HG03354 (cell line): Measurements from ENCODE around the gene TXNRD1.

Source experiments
- ATAC-seq: cut with Tn5 transposase; IDR thresholded peaks from one replicate; pipeline ENCODE4 v1.9.1; 2021; ENCODE audit warnings: mild to moderate bottlenecking; ENCODE audit not compliant: unreplicated experiment, poor library complexity, severe bottlenecking

TXNRD1 gene

GRCh38 chr12:104295954-104296353, 80.4 kb downstream of the TXNRD1 start:
- ATAC-seq: no peak

- no peak for ATAC-seq
Observed at GRCh38 chr12:104296718-104297117, 81.1 kb downstream of the TXNRD1 start.

GRCh38 chr12:104297477-104298113, 82.0 kb downstream of the TXNRD1 start:
- ATAC-seq: no peak

DNA sequence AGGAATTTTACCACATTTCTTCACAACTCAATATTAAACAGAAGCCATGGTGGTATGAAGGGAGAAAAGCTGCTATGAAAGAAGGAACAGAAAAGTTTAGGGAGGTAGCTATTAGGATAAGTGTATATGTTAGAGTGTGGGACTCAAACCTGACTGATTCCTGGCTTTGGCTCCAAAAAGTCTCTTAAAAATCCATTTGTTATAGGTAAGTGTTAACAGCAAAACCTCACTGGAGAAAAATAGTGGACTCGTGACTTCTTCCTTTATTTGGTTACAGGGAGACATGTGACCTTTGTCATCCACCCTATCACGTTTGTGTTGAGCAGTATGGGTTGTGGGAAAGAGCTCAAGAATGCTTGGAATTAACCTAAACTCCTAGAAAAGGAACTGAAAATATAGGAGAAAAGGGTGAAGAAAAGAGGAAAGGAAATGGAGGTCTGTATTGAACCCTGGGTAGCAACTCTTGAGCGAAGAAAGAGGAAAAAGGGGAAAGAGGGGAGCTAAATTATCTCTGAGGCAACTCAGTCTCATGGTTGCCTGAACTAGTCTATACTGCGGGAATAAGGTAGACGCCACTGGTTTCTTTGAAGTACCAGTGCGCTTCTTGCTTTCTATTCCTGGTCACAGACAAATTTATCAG, 84.4 kb downstream of the TXNRD1 start:
- no peak for ATAC-seq

- peak; percentile 91 for ATAC-seq
Observed at GRCh38 chr12:104303538-104304151, 88.1 kb downstream of the TXNRD1 start, which contains the start of gene EID3. TSS of gene EID3 (plus strand) at chr12:104303739. CDS start at chr12:104303935, 196 bp downstream.

GRCh38 chr12:104304261-104305009, 88.9 kb downstream of the TXNRD1 start:
- no peak for ATAC-seq

- no peak for ATAC-seq
Observed at GRCh38 chr12:104305349-104305748, 89.8 kb downstream of the TXNRD1 start.

DNA sequence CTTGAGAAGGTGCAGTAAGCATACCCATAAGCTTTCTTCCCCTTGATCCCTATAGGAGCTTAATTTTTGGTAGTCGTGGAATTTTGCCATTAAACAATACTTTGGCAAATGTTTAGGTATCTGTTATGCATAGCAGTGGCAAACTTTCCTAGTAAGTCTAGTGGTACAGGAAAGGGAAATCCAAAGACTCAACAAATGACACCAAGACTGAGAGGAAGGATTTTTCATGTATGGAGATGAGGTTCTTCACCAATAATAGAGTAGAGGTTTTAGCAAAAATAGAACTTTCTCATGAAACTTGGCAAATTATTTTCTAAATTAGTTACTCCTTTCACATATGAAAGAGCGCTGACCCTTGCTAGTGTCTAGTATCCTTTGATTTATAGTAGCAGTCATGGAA, 90.8 kb downstream of the TXNRD1 start:
- ATAC-seq: no peak

GRCh38 chr12:104306943-104307654, 91.5 kb downstream of the TXNRD1 start:
- ATAC-seq: no peak

DNA sequence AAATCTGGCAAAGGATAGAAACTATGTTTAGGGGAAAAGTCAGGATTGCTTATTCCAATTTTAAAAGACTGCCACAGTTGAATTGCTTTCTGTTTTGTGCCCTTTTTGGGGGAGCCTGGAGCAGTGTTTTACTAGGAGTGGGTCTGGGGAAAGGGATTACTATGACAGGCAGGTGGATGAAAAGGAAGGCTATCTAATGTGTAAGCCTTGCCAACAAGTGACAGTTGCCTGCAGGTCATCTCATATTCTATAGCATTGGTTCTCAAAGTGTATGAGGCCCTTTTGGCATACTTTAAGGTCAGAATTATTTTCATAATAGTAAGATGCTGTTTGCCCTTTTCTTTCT, 92.0 kb downstream of the TXNRD1 start:
- no peak for ATAC-seq

DNA sequence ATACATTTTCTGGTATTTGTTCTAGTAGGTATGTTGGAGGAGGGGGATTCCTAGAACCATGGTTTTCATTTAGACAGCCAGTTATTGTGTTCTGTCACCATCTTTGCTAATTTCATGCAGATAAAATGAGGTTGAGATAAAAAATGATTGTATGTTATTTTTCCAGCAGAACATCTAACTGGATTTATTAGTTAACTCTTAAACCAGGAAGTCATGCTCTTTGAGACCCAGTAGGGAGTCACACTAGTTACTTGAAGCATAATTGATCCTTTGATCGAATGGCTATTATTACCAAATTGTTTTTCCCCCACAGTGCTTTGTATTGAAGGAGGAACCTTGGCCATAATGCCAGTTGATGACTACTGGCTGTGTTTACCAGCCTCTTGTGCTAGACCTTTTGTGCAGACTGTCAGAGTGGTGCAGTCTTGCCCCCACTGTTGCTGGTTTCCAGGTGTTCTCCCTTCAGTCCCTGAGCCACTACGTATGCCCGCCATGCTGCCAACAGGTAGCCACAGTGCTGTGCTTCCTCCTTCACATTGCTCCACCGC, 93.9 kb downstream of the TXNRD1 start:
- ATAC-seq: no peak

GRCh38 chr12:104310751-104311633, 95.4 kb downstream of the TXNRD1 start:
- no peak for ATAC-seq

- ATAC-seq: no peak
Observed at GRCh38 chr12:104312202-104312601, 96.6 kb downstream of the TXNRD1 start.

DNA sequence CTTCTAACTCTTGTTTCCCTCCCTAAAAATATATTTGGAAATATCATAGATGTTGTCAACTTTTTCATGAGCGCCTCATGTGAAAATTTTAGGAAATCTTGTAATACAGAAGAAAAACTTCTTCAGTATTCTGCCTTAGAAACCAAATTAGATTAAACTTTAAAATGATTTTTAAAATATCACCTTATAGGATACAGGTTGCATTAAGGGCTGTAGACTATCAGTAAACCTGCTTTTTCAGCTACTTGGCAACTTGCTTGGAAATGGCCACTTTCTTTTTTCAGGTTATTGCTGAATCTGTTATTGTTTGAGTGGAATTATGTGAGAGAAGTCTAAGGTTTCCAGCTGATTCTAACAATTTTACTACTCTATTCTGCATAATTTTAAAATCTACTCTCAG, 97.1 kb downstream of the TXNRD1 start:
- ATAC-seq: no peak

DNA sequence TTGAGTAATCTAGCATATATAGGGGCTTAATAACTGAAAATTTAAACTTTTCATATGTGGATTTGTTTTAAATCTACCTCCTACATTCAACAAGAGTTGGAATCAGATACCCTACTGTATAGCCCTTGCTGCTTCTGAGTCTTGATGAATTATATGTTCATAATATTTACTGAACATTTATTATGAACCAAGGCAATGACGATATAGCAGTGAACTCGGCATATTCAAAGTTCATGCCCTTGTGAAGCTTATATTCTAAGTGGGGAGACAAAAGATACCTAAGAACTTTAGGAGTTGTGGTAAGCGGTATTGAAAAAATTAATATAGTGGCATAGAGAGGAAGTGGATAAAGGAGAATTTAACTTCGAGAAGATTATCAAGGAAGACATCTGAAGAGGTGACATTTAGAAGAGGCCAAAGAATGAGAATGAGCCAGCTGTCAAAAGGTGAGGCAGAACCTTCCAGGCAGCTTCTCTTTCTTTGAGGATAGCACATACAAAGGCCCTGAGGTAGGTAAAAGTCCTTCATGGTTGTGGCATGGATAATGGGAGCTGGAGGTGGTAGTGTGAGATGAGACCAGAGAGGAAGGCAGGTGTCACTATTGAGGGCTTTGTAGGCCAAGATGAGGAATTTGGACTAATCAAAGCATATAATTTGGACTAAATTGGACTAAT, 98.1 kb downstream of the TXNRD1 start:
- no peak for ATAC-seq

DNA sequence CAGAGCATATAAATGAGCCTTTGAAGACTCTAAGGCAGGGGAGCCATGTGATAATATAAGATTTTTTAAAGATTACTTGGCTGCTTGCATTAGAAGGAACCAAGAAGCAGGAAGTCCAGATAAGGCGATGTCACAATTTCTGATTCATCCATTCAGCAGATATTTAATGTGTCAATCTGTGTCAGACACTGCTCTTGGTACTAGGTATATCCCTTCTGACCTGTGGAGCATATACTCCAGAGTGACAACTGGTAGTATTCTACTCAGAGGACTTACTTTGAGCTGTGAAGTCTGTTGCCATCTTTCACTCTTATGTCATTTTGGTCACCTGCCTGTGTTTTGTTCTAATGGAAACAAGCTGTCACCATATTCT, 98.6 kb downstream of the TXNRD1 start:
- ATAC-seq: no peak

DNA sequence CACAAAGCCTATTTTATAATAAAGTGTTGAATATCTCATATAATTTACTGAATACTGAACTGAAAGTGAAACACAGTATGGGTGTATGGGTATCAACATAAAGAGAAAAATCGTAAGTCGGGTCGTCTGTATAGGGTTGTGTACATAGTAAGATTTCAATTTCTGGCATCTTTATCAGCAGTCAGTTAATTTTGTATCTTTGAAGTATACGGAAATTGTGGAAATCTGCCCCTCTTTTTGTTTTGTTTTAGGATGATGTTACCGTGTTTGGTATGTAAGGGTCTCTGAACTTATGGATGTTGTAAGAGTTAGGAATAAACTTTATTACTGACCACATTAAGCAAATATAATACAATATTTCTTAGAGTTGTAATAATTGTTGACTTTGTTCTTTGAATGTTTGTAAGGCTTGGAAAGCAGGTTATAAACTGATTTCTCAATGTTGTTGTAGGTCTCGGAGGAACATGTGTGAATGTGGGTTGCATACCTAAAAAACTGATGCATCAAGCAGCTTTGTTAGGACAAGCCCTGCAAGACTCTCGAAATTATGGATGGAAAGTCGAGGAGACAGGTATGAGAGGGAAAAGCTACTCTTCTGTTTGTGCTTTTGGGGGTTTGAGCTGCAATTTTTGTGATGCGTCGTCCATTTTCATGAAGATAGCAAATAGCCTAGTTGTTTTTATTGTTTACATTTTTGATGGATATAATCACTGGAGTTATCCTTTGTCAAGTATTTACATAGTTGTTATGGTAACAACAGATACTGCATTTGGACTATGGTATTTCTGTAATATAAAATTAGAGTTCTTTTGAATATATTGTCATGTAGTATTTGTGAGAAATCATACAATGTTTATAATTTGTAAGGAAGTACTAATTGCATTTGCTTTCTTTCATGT, 100.0 kb downstream of the TXNRD1 start:
- ATAC-seq: no peak
